Cardiac muscle cell (in vitro differentiated cells and primary cell): Measurements from ENCODE around the gene RBM42. TPM values are rescaled to one million over a fixed set of nuclear protein-coding genes. Genes with fewer than 3 reads are reported as not detected.

Source experiments
- DNase-seq, 2 donors: peaks; one replicate each; pipeline versions ENCODE4 v3.0.0 to v3.0.0-alpha.2; 2010 to 2017; ENCODE audit warnings: low read depth in 1 of 2, low spot score in 1 of 2
- H3K27ac ChIP-seq: fragments of 200-600 bp; sonication (generic); 2 replicates; pipeline ENCODE4 v1.5.1; 2016
- H3K27me3 ChIP-seq: fragments of 200-600 bp; sonication (generic); 2 replicates; pipeline ENCODE4 v1.6.0; 2016; ENCODE audit warnings: control low read depth
- H3K36me3 ChIP-seq: fragments of 200-600 bp; sonication (generic); 2 replicates; pipeline ENCODE4 v1.5.1; 2016; ENCODE audit warnings: control low read depth
- H3K4me1 ChIP-seq: fragments of 200-600 bp; sonication (generic); 2 replicates; pipeline ENCODE4 v1.8.1; 2017; ENCODE audit warnings: low read depth, mild to moderate bottlenecking, mixed run types
- H3K4me3 ChIP-seq: fragments of 200-600 bp; sonication (generic); 2 replicates; pipeline ENCODE4 v1.5.1; 2016; ENCODE audit warnings: mild to moderate bottlenecking
- H3K9me3 ChIP-seq: fragments of 200-600 bp; sonication (generic); 2 replicates; pipeline ENCODE4 v1.5.1; 2017; ENCODE audit warnings: low read depth, mild to moderate bottlenecking, control low read depth
- polyA plus RNA-seq: library from polyadenylated mRNA; unstranded; fragments of >200 nt; fragmentation: Nextera tagmentation; extraction: Ambion mirVana; gene quantifications from 2 replicates; pipeline ENCODE4 v1.2.1, GENCODE V29; 2016
- total RNA-seq: library from RNA; depleted of rRNA; stranded (reverse); fragments of >200 nt; gene quantifications from 2 replicates; pipeline ENCODE4 v1.2.3, GENCODE V29; 2016
- TF ChIP-seq, protein P1 (sequence below): IDR thresholded peaks from 2 replicates; pipeline ENCODE4 v1.5.1; 2012; ENCODE audit warnings: low read depth, mild to moderate bottlenecking, low read length

The RBM42 gene
- total and polyA plus RNA-seq, 2 experiments from 2014 or later: 128 to 170 TPM

DNA sequence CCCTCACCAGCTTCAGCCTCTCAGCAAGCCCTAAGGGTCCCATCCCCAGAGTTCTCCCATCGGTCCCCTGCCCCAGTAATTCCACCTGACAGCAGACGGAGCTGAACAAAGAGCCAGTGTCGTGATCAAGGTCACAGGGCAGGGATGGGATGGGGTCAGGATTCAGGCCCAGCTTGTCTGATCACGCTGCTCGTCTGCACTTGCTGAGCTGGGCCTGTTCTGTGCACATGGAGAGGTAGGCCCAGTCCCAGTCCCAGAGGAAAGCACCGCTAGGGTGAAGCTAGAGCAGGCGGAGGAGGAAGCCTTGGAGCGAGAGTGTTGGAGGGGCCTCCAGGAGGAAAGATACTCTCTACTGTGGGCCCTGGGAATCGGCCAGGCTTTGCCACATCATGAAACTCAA is 7.1 kb upstream of the RBM42 start:
- Histone ChIP-seq H3K36me3 (no peaks in the 10 kb centered on the region), H3K9me3 (no peaks in the 10 kb centered on the region), H3K27ac (no peak overlapping the region), H3K27me3 (no peaks in the 10 kb centered on the region), H3K4me1 (no peaks in the 10 kb centered on the region), H3K4me3 (no peak overlapping the region)
- no peak for DNase-seq
- TF ChIP-seq, protein P1, sequence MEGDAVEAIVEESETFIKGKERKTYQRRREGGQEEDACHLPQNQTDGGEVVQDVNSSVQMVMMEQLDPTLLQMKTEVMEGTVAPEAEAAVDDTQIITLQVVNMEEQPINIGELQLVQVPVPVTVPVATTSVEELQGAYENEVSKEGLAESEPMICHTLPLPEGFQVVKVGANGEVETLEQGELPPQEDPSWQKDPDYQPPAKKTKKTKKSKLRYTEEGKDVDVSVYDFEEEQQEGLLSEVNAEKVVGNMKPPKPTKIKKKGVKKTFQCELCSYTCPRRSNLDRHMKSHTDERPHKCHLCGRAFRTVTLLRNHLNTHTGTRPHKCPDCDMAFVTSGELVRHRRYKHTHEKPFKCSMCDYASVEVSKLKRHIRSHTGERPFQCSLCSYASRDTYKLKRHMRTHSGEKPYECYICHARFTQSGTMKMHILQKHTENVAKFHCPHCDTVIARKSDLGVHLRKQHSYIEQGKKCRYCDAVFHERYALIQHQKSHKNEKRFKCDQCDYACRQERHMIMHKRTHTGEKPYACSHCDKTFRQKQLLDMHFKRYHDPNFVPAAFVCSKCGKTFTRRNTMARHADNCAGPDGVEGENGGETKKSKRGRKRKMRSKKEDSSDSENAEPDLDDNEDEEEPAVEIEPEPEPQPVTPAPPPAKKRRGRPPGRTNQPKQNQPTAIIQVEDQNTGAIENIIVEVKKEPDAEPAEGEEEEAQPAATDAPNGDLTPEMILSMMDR: no peak

GRCh38 chr19:35622750-35623149 is 6.1 kb upstream of the RBM42 start:
- H3K9me3 ChIP-seq: no peaks in the 10 kb centered on the region
- no peak overlapping the region for H3K27ac ChIP-seq
- H3K4me3 ChIP-seq: no peak overlapping the region
- DNase-seq: no peak
- H3K36me3 ChIP-seq: no peaks in the 10 kb centered on the region
- no peaks in the 10 kb centered on the region for H3K27me3 ChIP-seq
- TF ChIP-seq, protein P1: no peak
- H3K4me1 ChIP-seq: no peaks in the 10 kb centered on the region

DNA sequence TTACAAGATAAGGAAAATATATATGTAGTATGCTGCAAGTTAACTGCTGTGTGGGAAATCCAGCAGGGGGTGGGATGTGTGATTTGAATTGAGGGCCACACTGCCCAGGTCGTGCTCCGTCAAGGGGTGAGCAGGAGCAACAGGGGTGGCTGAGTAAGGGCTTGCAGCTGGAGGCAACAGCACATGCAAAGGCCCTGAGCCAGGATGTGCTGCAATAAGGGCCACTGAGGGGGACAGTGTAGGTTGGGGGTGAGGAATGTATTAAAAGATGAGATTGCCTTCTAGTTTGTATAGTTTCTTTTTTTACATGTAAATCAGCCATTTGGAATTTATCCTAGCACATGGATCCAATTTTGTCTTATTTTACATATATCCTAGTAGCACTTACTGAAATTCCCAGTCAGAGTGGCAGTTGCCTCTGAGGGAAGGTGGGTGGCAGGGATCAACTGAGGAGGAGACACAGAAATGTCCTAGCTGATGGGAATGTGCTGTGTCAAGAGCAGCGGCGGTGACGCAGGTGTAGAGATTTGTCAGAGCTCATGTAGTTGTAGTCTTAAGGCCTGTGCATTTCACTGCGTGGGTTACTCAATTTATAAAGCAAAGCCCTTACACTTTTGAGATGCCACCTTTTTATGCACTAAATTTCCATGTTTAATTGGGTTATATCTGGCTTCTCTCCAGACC is 5.4 kb upstream of the RBM42 start:
- no peak overlapping the region for H3K4me3 ChIP-seq
- no peaks in the 10 kb centered on the region for H3K4me1 ChIP-seq
- H3K9me3 ChIP-seq: no peaks in the 10 kb centered on the region
- TF ChIP-seq, protein P1: no peak
- no peak overlapping the region for H3K27ac ChIP-seq
- no peaks in the 10 kb centered on the region for H3K27me3 ChIP-seq
- no peak for DNase-seq
- H3K36me3 ChIP-seq: no peaks in the 10 kb centered on the region

- no peaks in the 10 kb centered on the region for H3K27me3 ChIP-seq
- H3K27ac ChIP-seq: peak overlapping the region; percentile 78
- TF ChIP-seq, protein P1: no peak
- DNase-seq: no peak
- peaks cover 12% of the 10 kb centered on the region for H3K36me3 ChIP-seq
- peak overlapping the region; percentile 50 for H3K4me3 ChIP-seq
- peaks cover 4% of the 10 kb centered on the region for H3K4me1 ChIP-seq
- H3K9me3 ChIP-seq: no peaks in the 10 kb centered on the region
Observed at GRCh38 chr19:35628264-35628564, 622 bp upstream of the RBM42 start.

DNA sequence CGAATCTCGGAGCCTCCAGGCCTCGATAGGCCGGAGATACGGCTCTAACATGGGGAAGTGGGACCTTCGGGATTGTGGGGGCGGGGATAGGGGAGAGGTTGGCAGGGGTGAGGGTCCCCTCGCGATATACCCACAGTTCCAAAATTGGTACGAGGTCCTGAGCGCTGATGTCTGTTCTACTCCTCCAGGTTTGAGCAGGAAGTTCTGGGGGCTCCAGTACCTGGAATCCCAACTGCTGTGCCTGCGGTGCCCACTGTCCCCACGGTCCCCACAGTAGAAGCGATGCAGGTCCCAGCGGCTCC is 447 bp downstream of the RBM42 start:
- TF ChIP-seq, protein P1: no peak
- Histone ChIP-seq H3K9me3 (no peaks in the 10 kb centered on the region), H3K36me3 (peaks cover 12% of the 10 kb centered on the region), H3K27ac (peak overlapping the region; percentile 59), H3K4me1 (peaks cover 4% of the 10 kb centered on the region), H3K27me3 (no peaks in the 10 kb centered on the region), H3K4me3 (peak overlapping the region; percentile 66)
- no peak for DNase-seq
